ENCODE data around the gene PLAAT1.

PLAAT1 gene

DNA sequence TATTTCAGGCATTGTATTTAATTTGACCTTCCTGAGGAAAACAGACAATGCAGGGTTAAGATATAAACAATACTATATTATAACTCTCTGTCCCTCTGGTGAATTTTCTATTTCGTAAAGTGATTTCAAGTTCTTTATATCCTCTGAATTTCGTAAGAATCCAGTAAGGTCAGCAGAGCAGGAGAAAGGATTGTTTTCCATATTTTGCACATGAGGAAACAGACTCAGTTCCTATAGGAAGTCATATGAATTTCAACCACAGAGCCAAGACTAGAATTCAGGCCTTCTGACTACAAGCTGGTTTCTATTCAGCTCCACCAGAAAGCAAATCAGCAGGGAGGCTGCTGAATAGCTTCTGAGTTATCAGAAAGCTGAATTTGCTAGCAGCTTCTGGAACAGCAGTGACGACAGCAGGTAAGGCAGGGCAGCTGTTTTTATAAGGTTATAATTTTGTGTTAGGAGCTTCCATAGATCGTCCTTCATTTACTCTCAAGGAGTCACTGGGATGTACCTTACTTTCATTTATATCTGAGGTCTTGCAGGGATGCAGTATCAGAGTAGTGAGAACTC, 11.1 kb upstream of the PLAAT1 start:
- Histone ChIP-seq H3K27ac (ENCODE audit: low read depth, low read length) (no peak overlapping the region), H3K4me3 (ENCODE audit: low read length) (no peak overlapping the region), H3K27me3 (ENCODE audit: control insufficient read depth, insufficient read depth, low read length) (no peaks in the 10 kb centered on the region), H3K36me3 (ENCODE audit: control insufficient read depth, insufficient read depth, low read length) (no peaks in the 10 kb centered on the region), H3K4me1 (ENCODE audit: control insufficient read depth, insufficient read depth, low read length) (no peaks in the 10 kb centered on the region), H3K9ac (ENCODE audit: low read length) (no peak overlapping the region)

GRCh38 chr3:193230610-193231009, 10.4 kb upstream of the PLAAT1 start:
- H3K36me3 ChIP-seq (ENCODE audit: control insufficient read depth, insufficient read depth, low read length) = no peaks in the 10 kb centered on the region
- no peaks in the 10 kb centered on the region for H3K27me3 ChIP-seq (ENCODE audit: control insufficient read depth, insufficient read depth, low read length)
- no peak overlapping the region for H3K27ac ChIP-seq (ENCODE audit: low read depth, low read length)
- no peak overlapping the region for H3K9ac ChIP-seq (ENCODE audit: low read length)
- no peak overlapping the region for H3K4me3 ChIP-seq (ENCODE audit: low read length)
- no peaks in the 10 kb centered on the region for H3K4me1 ChIP-seq (ENCODE audit: control insufficient read depth, insufficient read depth, low read length)

- Histone ChIP-seq H3K36me3 (ENCODE audit: control insufficient read depth, insufficient read depth, low read length) (no peaks in the 10 kb centered on the region), H3K9ac (ENCODE audit: low read length) (no peak overlapping the region), H3K4me1 (ENCODE audit: control insufficient read depth, insufficient read depth, low read length) (no peaks in the 10 kb centered on the region), H3K27me3 (ENCODE audit: control insufficient read depth, insufficient read depth, low read length) (no peaks in the 10 kb centered on the region), H3K27ac (ENCODE audit: low read depth, low read length) (no peak overlapping the region), H3K4me3 (ENCODE audit: low read length) (no peak overlapping the region)
These were observed 9.8 kb upstream of the PLAAT1 start for GRCh38 chr3:193231201-193231600.

GRCh38 chr3:193236599-193236998, 4.4 kb upstream of the PLAAT1 start:
- Histone ChIP-seq H3K27me3 (ENCODE audit: control insufficient read depth, insufficient read depth, low read length) (no peaks in the 10 kb centered on the region), H3K4me3 (ENCODE audit: low read length) (no peak overlapping the region), H3K9ac (ENCODE audit: low read length) (no peak overlapping the region), H3K4me1 (ENCODE audit: control insufficient read depth, insufficient read depth, low read length) (no peaks in the 10 kb centered on the region), H3K36me3 (ENCODE audit: control insufficient read depth, insufficient read depth, low read length) (no peaks in the 10 kb centered on the region), H3K27ac (ENCODE audit: low read depth, low read length) (no peak overlapping the region)

GRCh38 chr3:193237030-193237429, 4.0 kb upstream of the PLAAT1 start:
- H3K9ac ChIP-seq (ENCODE audit: low read length) = no peak overlapping the region
- no peaks in the 10 kb centered on the region for H3K4me1 ChIP-seq (ENCODE audit: control insufficient read depth, insufficient read depth, low read length)
- no peak overlapping the region for H3K4me3 ChIP-seq (ENCODE audit: low read length)
- H3K36me3 ChIP-seq (ENCODE audit: control insufficient read depth, insufficient read depth, low read length) = no peaks in the 10 kb centered on the region
- no peaks in the 10 kb centered on the region for H3K27me3 ChIP-seq (ENCODE audit: control insufficient read depth, insufficient read depth, low read length)
- no peak overlapping the region for H3K27ac ChIP-seq (ENCODE audit: low read depth, low read length)

- H3K27me3 ChIP-seq (ENCODE audit: control insufficient read depth, insufficient read depth, low read length) = no peaks in the 10 kb centered on the region
- no peak overlapping the region for H3K27ac ChIP-seq (ENCODE audit: low read depth, low read length)
- H3K4me3 ChIP-seq (ENCODE audit: low read length) = peak overlapping the region; percentile 66
- H3K36me3 ChIP-seq (ENCODE audit: control insufficient read depth, insufficient read depth, low read length) = no peaks in the 10 kb centered on the region
- no peaks in the 10 kb centered on the region for H3K4me1 ChIP-seq (ENCODE audit: control insufficient read depth, insufficient read depth, low read length)
- no peak overlapping the region for H3K9ac ChIP-seq (ENCODE audit: low read length)
These were observed 579 bp upstream of the PLAAT1 start for GRCh38 chr3:193240436-193240849.

GRCh38 chr3:193241716-193242115, 694 bp downstream of the PLAAT1 start:
- H3K27me3 ChIP-seq (ENCODE audit: control insufficient read depth, insufficient read depth, low read length) = no peaks in the 10 kb centered on the region
- no peak overlapping the region for H3K9ac ChIP-seq (ENCODE audit: low read length)
- no peaks in the 10 kb centered on the region for H3K4me1 ChIP-seq (ENCODE audit: control insufficient read depth, insufficient read depth, low read length)
- peak overlapping the region; percentile 48 for H3K4me3 ChIP-seq (ENCODE audit: low read length)
- no peak overlapping the region for H3K27ac ChIP-seq (ENCODE audit: low read depth, low read length)
- no peaks in the 10 kb centered on the region for H3K36me3 ChIP-seq (ENCODE audit: control insufficient read depth, insufficient read depth, low read length)

DNA sequence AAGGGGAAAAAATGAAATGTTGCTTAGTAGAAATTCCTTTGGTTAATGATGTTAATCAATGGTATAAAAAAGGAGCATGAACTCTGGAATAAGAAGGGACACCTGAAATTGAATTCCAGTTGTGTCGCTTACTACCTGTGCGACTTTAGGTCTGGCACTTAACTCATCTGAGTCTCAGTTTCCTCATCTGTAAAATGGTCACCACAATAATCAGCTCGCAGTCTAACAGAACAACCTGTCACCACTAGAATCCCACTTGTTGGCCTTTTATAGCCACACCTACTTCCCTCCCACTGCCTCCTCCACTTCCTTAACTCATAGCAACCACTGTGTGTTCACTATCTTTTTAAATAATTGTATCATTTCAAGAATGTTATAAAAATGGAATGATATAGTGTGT, 2.5 kb downstream of the PLAAT1 start:
- Histone ChIP-seq H3K36me3 (ENCODE audit: control insufficient read depth, insufficient read depth, low read length) (no peaks in the 10 kb centered on the region), H3K4me3 (ENCODE audit: low read length) (no peak overlapping the region), H3K27ac (ENCODE audit: low read depth, low read length) (no peak overlapping the region), H3K9ac (ENCODE audit: low read length) (no peak overlapping the region), H3K4me1 (ENCODE audit: control insufficient read depth, insufficient read depth, low read length) (no peaks in the 10 kb centered on the region), H3K27me3 (ENCODE audit: control insufficient read depth, insufficient read depth, low read length) (no peaks in the 10 kb centered on the region)

DNA sequence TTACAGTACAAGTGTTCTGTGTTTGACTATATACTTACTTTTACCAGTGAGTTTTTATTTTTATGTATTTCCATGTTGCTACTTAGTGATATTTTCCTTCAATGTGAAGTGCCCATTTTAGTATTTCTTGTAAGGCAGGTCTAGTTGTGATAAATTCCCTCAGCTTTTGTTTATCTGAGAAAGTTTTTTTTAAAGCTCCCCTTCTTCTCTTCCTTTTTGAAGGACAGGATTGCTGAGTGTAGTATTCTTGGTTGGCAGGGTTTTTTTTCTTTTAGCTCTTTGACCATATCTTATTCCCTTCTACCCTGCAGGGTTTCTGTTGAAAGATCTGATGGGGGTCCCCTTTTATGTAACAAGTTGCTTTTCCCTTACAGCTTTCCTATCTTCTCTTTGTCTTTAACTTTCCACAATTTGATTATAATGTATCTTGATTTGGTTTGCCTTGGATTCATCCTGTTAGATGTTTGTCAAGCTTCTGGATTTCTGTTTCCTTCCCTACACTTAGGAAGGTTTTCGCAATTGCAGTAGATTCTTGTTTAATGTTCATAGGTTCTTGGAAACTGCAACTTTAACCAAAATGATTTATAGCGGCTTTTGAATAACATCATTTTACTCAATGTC, 7.9 kb downstream of the PLAAT1 start:
- H3K9ac ChIP-seq (ENCODE audit: low read length) = no peak overlapping the region
- H3K27me3 ChIP-seq (ENCODE audit: control insufficient read depth, insufficient read depth, low read length) = no peaks in the 10 kb centered on the region
- no peak overlapping the region for H3K4me3 ChIP-seq (ENCODE audit: low read length)
- H3K27ac ChIP-seq (ENCODE audit: low read depth, low read length) = no peak overlapping the region
- no peaks in the 10 kb centered on the region for H3K4me1 ChIP-seq (ENCODE audit: control insufficient read depth, insufficient read depth, low read length)
- no peaks in the 10 kb centered on the region for H3K36me3 ChIP-seq (ENCODE audit: control insufficient read depth, insufficient read depth, low read length)

- Histone ChIP-seq H3K9ac (ENCODE audit: low read length) (no peak overlapping the region), H3K36me3 (ENCODE audit: control insufficient read depth, insufficient read depth, low read length) (no peaks in the 10 kb centered on the region), H3K27ac (ENCODE audit: low read depth, low read length) (no peak overlapping the region), H3K4me1 (ENCODE audit: control insufficient read depth, insufficient read depth, low read length) (no peaks in the 10 kb centered on the region), H3K4me3 (ENCODE audit: low read length) (no peak overlapping the region), H3K27me3 (ENCODE audit: control insufficient read depth, insufficient read depth, low read length) (no peaks in the 10 kb centered on the region)
These were observed 9.5 kb downstream of the PLAAT1 start for GRCh38 chr3:193250492-193250891.

GRCh38 chr3:193253986-193254660, 13.1 kb downstream of the PLAAT1 start:
- Histone ChIP-seq H3K9ac (ENCODE audit: low read length) (no peak overlapping the region), H3K27me3 (ENCODE audit: control insufficient read depth, insufficient read depth, low read length) (no peaks in the 10 kb centered on the region), H3K36me3 (ENCODE audit: control insufficient read depth, insufficient read depth, low read length) (no peaks in the 10 kb centered on the region), H3K27ac (ENCODE audit: low read depth, low read length) (no peak overlapping the region), H3K4me1 (ENCODE audit: control insufficient read depth, insufficient read depth, low read length) (no peaks in the 10 kb centered on the region), H3K4me3 (ENCODE audit: low read length) (no peak overlapping the region)

DNA sequence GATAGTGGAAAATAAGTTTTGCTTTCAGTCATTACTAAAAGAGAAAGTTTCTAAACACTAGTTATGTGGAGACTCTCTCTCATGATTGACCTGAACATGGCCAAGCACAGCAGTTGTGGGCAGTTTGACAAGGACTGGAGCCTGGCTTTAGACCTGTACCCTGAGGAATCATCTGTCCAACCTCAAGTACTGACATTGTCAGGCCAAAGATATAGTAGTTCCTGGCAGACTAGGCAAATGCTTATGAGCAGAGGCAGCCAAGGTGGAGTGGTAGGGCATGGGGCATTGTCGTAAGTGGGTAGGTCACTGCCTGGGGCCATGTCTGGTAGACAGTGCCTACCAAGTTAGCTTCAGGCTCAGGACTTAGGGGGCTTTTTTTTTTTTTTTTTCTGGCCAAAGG, 20.9 kb downstream of the PLAAT1 start:
- Histone ChIP-seq H3K4me1 (ENCODE audit: control insufficient read depth, insufficient read depth, low read length) (no peaks in the 10 kb centered on the region), H3K27ac (ENCODE audit: low read depth, low read length) (no peak overlapping the region), H3K4me3 (ENCODE audit: low read length) (no peak overlapping the region), H3K9ac (ENCODE audit: low read length) (no peak overlapping the region), H3K27me3 (ENCODE audit: control insufficient read depth, insufficient read depth, low read length) (no peaks in the 10 kb centered on the region), H3K36me3 (ENCODE audit: control insufficient read depth, insufficient read depth, low read length) (no peaks in the 10 kb centered on the region)

- Histone ChIP-seq H3K4me3 (ENCODE audit: low read length) (no peak overlapping the region), H3K9ac (ENCODE audit: low read length) (no peak overlapping the region), H3K36me3 (ENCODE audit: control insufficient read depth, insufficient read depth, low read length) (no peaks in the 10 kb centered on the region), H3K27me3 (ENCODE audit: control insufficient read depth, insufficient read depth, low read length) (no peaks in the 10 kb centered on the region), H3K4me1 (ENCODE audit: control insufficient read depth, insufficient read depth, low read length) (no peaks in the 10 kb centered on the region), H3K27ac (ENCODE audit: low read depth, low read length) (no peak overlapping the region)
These were observed 21.7 kb downstream of the PLAAT1 start for GRCh38 chr3:193262707-193263106.
